ENCODE measurements around the gene CADPS. TPM values are rescaled to one million over a fixed set of nuclear protein-coding genes. Genes with fewer than 3 reads are reported as not detected.

Gene CADPS
- total RNA-seq, 1 experiment from 2014 or later, result not detected

- TF ChIP-seq POLR2AphosphoS5 (IDR thresholded peaks at IDR 0.05; ENCODE audit: low read depth, low read length) (no peak), SIN3A (IDR thresholded peaks at IDR 0.05; ENCODE audit: borderline replicate concordance, insufficient read depth, low read depth, low read length) (no peak), TCF7L2 (IDR thresholded peaks at IDR 0.05; ENCODE audit: low read depth, low read length) (no peak), CTCF (IDR thresholded peaks at IDR 0.05) (no peak)
- TF ChIP-seq, protein P1, sequence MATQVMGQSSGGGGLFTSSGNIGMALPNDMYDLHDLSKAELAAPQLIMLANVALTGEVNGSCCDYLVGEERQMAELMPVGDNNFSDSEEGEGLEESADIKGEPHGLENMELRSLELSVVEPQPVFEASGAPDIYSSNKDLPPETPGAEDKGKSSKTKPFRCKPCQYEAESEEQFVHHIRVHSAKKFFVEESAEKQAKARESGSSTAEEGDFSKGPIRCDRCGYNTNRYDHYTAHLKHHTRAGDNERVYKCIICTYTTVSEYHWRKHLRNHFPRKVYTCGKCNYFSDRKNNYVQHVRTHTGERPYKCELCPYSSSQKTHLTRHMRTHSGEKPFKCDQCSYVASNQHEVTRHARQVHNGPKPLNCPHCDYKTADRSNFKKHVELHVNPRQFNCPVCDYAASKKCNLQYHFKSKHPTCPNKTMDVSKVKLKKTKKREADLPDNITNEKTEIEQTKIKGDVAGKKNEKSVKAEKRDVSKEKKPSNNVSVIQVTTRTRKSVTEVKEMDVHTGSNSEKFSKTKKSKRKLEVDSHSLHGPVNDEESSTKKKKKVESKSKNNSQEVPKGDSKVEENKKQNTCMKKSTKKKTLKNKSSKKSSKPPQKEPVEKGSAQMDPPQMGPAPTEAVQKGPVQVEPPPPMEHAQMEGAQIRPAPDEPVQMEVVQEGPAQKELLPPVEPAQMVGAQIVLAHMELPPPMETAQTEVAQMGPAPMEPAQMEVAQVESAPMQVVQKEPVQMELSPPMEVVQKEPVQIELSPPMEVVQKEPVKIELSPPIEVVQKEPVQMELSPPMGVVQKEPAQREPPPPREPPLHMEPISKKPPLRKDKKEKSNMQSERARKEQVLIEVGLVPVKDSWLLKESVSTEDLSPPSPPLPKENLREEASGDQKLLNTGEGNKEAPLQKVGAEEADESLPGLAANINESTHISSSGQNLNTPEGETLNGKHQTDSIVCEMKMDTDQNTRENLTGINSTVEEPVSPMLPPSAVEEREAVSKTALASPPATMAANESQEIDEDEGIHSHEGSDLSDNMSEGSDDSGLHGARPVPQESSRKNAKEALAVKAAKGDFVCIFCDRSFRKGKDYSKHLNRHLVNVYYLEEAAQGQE (IDR thresholded peaks at IDR 0.05; ENCODE audit: insufficient read depth in 1 of 2, low read depth in 2 of 2, low read length in 1 of 2), result no peak
- in situ Hi-C loops (cut with HindIII; ENCODE audit: low pct_unique_long_range_greater_than_20kb, low sequenced_read_pairs), result no loop called here
- no TSS peak for BruUV-seq (replicated peaks)
Observed at GRCh38 chr3:62669161-62669560, 206.1 kb downstream of the CADPS start.

GRCh38 chr3:62667714-62668113 lies 207.5 kb downstream of the CADPS start:
- DNase-seq (ENCODE audit: low read depth, low spot score) (no peak), ATAC-seq (no peak)
- Histone ChIP-seq H3K4me1 (ENCODE audit: control insufficient read depth, insufficient read depth, low read length) (no peaks in the 10 kb centered on the region), H3K4me3 (ENCODE audit: low read depth in 2 of 2, low read length in 2 of 2) (no peak overlapping the region), H3K36me3 (ENCODE audit: control insufficient read depth, insufficient read depth, low read length) (no peaks in the 10 kb centered on the region), H3K9me3 (ENCODE audit: control insufficient read depth, insufficient read depth, low read depth, low read length) (no peaks in the 10 kb centered on the region), H3K27me3 (ENCODE audit: control insufficient read depth, insufficient read depth, low read length) (no peaks in the 10 kb centered on the region), H3K27ac (ENCODE audit: low read length) (no peak overlapping the region)
- intact Hi-C loops (cut with micrococcal nuclease; ENCODE audit: unreplicated experiment), result loop anchor here (10.0 kb wide), 1 partner anchor 567 kb away; no protein-coding TSS in a partner anchor
- in situ Hi-C loops (cut with HindIII; ENCODE audit: low pct_unique_long_range_greater_than_20kb, low sequenced_read_pairs), result no loop called here
- no TSS peak for BruUV-seq (replicated peaks)
- CTCF ChIA-PET, result no interaction called here
- POLR2A ChIA-PET, result no interaction called here
- no peak for TF ChIP-seq CTCF (IDR thresholded peaks at IDR 0.05)
- no peak for TF ChIP-seq TCF7L2 (IDR thresholded peaks at IDR 0.05; ENCODE audit: low read depth, low read length)
- no peak for TF ChIP-seq SIN3A (IDR thresholded peaks at IDR 0.05; ENCODE audit: borderline replicate concordance, insufficient read depth, low read depth, low read length)
- TF ChIP-seq POLR2AphosphoS5 (IDR thresholded peaks at IDR 0.05; ENCODE audit: low read depth, low read length), result no peak
- TF ChIP-seq, protein P1 (IDR thresholded peaks at IDR 0.05; ENCODE audit: insufficient read depth in 1 of 2, low read depth in 2 of 2, low read length in 1 of 2), result no peak

More at GRCh38 chr3:62669161-62669560, 206.1 kb downstream of the CADPS start:
- Histone ChIP-seq H3K4me1 (ENCODE audit: control insufficient read depth, insufficient read depth, low read length) (no peaks in the 10 kb centered on the region), H3K27me3 (ENCODE audit: control insufficient read depth, insufficient read depth, low read length) (no peaks in the 10 kb centered on the region), H3K9me3 (ENCODE audit: control insufficient read depth, insufficient read depth, low read depth, low read length) (no peaks in the 10 kb centered on the region), H3K27ac (ENCODE audit: low read length) (no peak overlapping the region), H3K36me3 (ENCODE audit: control insufficient read depth, insufficient read depth, low read length) (no peaks in the 10 kb centered on the region), H3K4me3 (ENCODE audit: low read depth in 2 of 2, low read length in 2 of 2) (no peak overlapping the region)
- intact Hi-C loops (cut with micrococcal nuclease; ENCODE audit: unreplicated experiment), result loop anchor here (10.0 kb wide), 1 partner anchor 566 kb away; no protein-coding TSS in a partner anchor
- DNase-seq (ENCODE audit: low read depth, low spot score) (no peak), ATAC-seq (no peak)
- ChIA-PET POLR2A (no interaction called here), CTCF (no interaction called here)
